ENCODE results near the gene HHEX. TPM values are rescaled to one million over a fixed set of nuclear protein-coding genes. Genes with fewer than 3 reads are reported as not detected.

Gene HHEX
- total and polyA plus RNA-seq, 10 of the 15 experiments (the other 5 are each of a cell fraction or from before 2014, with no cell fraction given) = 3.9 to 32.8 (median 16.4) TPM

DNA sequence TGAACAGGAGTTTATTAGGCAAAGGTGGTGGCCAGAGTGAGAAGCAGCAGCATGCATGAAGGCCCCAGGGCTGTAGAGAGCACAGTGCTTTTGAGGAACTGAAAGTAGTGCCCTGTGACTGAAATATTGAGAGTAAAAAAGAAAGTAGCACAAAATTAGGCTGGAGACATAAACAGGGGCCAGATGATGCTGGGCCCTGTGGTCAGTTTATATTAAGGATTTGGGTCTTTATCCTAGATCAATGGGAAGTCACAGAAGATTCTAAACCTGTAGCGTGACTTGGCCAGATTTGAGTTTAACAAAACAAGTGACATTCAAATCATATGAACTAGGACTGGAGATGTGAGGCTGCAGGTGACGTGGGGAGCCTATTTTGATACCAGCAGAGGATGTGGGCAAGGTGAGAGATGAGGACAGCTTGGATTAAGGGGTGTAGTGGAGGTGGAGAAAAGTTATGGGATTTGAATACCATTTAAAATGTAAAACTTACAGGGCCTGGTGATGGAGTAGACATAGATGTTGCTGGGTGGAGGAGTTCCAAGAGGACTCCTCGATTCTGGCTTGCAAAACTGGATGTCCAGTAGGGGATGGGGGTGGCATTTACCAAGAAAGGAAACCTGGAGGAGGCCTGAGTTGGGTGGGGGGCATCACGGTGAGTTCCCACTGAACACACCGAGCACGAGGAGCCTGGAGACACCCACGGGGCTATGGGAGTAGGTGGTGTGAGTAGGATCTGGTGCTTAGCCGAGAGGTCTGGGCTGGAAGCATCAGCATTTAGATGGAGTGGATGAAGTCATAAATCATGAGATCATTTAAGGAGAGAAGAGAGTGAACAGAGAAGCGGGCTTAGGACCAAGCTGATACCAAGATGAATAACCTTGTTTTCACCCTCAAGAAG lies 52.8 kb downstream of the HHEX start (continued):
- peak; percentile 97 for TF ChIP-seq NFIC (IDR thresholded peaks at IDR 0.05; ENCODE audit: low read depth, low read length)
- TF ChIP-seq GATAD2B (conservative IDR thresholded peaks at IDR 0.05; ENCODE audit: low read depth) = peak; percentile 94
- peak; percentile 70 for TF ChIP-seq SREBF1 (IDR thresholded peaks at IDR 0.05; ENCODE audit: low read length)
- peak in 1 of 2 experiments; percentile 83; a peak in 2 of 4 replicates for TF ChIP-seq CEBPB (IDR thresholded peaks at IDR 0.05; ENCODE audit: borderline replicate concordance in 1 of 2, low read depth in 2 of 2, low read length in 2 of 2)
- TF ChIP-seq ETV6 (conservative IDR thresholded peaks at IDR 0.05 in 1 of 2, IDR thresholded peaks at IDR 0.05 in 1 of 2; ENCODE audit: borderline replicate concordance in 1 of 2, low read depth in 1 of 2) = peak in 1 of 2 experiments; percentile 82; a peak in 2 of 4 replicates
- TF ChIP-seq HCFC1 (IDR thresholded peaks at IDR 0.05; ENCODE audit: low read length) = no peak
- TF ChIP-seq, protein P1, sequence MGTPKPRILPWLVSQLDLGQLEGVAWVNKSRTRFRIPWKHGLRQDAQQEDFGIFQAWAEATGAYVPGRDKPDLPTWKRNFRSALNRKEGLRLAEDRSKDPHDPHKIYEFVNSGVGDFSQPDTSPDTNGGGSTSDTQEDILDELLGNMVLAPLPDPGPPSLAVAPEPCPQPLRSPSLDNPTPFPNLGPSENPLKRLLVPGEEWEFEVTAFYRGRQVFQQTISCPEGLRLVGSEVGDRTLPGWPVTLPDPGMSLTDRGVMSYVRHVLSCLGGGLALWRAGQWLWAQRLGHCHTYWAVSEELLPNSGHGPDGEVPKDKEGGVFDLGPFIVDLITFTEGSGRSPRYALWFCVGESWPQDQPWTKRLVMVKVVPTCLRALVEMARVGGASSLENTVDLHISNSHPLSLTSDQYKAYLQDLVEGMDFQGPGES (IDR thresholded peaks at IDR 0.05) = no peak
- TF ChIP-seq, protein P2, sequence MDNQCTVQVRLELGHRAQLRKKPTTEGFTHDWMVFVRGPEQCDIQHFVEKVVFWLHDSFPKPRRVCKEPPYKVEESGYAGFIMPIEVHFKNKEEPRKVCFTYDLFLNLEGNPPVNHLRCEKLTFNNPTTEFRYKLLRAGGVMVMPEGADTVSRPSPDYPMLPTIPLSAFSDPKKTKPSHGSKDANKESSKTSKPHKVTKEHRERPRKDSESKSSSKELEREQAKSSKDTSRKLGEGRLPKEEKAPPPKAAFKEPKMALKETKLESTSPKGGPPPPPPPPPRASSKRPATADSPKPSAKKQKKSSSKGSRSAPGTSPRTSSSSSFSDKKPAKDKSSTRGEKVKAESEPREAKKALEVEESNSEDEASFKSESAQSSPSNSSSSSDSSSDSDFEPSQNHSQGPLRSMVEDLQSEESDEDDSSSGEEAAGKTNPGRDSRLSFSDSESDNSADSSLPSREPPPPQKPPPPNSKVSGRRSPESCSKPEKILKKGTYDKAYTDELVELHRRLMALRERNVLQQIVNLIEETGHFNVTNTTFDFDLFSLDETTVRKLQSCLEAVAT (IDR thresholded peaks at IDR 0.05) = peak; percentile 69
- TF ChIP-seq PML (IDR thresholded peaks at IDR 0.05; ENCODE audit: low read length) = peak; percentile 70; the same call in 1 of the 2 replicates
- peak in 1 of 2 experiments; percentile 71; a peak in 2 of 4 replicates for TF ChIP-seq SRF (IDR thresholded peaks at IDR 0.05; ENCODE audit: low read depth in 2 of 2, low read length in 2 of 2)
- TF ChIP-seq SMAD1 (IDR thresholded peaks at IDR 0.05; ENCODE audit: low read depth, partially characterized antibody) = peak; percentile 37
- TF ChIP-seq, protein P3, sequence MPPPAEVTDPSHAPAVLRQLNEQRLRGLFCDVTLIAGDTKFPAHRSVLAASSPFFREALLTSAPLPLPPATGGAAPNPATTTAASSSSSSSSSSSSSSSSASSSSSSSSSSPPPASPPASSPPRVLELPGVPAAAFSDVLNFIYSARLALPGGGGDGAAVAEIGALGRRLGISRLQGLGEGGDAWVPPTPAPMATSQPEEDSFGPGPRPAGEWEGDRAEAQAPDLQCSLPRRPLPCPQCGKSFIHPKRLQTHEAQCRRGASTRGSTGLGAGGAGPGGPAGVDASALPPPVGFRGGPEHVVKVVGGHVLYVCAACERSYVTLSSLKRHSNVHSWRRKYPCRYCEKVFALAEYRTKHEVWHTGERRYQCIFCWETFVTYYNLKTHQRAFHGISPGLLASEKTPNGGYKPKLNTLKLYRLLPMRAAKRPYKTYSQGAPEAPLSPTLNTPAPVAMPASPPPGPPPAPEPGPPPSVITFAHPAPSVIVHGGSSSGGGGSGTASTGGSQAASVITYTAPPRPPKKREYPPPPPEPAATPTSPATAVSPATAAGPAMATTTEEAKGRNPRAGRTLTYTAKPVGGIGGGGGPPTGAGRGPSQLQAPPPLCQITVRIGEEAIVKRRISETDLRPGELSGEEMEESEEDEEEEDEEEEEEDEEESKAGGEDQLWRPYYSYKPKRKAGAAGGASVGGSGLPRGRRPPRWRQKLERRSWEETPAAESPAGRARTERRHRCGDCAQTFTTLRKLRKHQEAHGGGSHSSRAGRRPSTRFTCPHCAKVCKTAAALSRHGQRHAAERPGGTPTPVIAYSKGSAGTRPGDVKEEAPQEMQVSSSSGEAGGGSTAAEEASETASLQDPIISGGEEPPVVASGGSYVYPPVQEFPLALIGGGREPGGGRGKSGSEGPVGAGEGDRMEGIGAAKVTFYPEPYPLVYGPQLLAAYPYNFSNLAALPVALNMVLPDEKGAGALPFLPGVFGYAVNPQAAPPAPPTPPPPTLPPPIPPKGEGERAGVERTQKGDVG (CRISPR knock-in tag; IDR thresholded peaks at IDR 0.05) = no peak
- TF ChIP-seq IRF4 (IDR thresholded peaks at IDR 0.05; ENCODE audit: low read depth, low read length) = peak; percentile 99
- TF ChIP-seq TCF12 (IDR thresholded peaks at IDR 0.05; ENCODE audit: low read depth, low read length) = peak; percentile 77
- peak; percentile 98 for TF ChIP-seq IKZF1 (conservative IDR thresholded peaks at IDR 0.05)
- peak; percentile 91 for TF ChIP-seq RUNX3 (IDR thresholded peaks at IDR 0.05; ENCODE audit: low read length)
- TF ChIP-seq PAX8 (IDR thresholded peaks at IDR 0.05) = no peak
- peak; percentile 58; the same call in 1 of the 2 replicates for TF ChIP-seq SMARCA5 (IDR thresholded peaks at IDR 0.05)
- TF ChIP-seq TARDBP (IDR thresholded peaks at IDR 0.05; ENCODE audit: borderline replicate concordance) = no peak; the same call in 1 of the 2 replicates
- peak; percentile 37; the same call in 1 of the 2 replicates for TF ChIP-seq GABPA (IDR thresholded peaks at IDR 0.05; ENCODE audit: low read depth)
- TF ChIP-seq RAD51 (IDR thresholded peaks at IDR 0.05) = peak; percentile 64
- TF ChIP-seq, protein P4, sequence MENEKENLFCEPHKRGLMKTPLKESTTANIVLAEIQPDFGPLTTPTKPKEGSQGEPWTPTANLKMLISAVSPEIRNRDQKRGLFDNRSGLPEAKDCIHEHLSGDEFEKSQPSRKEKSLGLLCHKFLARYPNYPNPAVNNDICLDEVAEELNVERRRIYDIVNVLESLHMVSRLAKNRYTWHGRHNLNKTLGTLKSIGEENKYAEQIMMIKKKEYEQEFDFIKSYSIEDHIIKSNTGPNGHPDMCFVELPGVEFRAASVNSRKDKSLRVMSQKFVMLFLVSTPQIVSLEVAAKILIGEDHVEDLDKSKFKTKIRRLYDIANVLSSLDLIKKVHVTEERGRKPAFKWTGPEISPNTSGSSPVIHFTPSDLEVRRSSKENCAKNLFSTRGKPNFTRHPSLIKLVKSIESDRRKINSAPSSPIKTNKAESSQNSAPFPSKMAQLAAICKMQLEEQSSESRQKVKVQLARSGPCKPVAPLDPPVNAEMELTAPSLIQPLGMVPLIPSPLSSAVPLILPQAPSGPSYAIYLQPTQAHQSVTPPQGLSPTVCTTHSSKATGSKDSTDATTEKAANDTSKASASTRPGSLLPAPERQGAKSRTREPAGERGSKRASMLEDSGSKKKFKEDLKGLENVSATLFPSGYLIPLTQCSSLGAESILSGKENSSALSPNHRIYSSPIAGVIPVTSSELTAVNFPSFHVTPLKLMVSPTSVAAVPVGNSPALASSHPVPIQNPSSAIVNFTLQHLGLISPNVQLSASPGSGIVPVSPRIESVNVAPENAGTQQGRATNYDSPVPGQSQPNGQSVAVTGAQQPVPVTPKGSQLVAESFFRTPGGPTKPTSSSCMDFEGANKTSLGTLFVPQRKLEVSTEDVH (IDR thresholded peaks at IDR 0.05; ENCODE audit: low read depth, partially characterized antibody) = peak; percentile 32
